SJCRH30 (cell line): ENCODE data around the gene ATRAID. TPM values are rescaled to one million over a fixed set of nuclear protein-coding genes. Genes with fewer than 3 reads are reported as not detected.

Experiments used
- DNase-seq, 2 experiments: peaks; one replicate each; pipeline ENCODE4 v3.0.0-alpha.2; 2015 to 2020
- H3K27ac ChIP-seq: fragments of 250-450 bp; sonication (Bioruptor Pico); 2 replicates; pipeline ENCODE4 v1.5.1; 2020; ENCODE audit warnings: mild to moderate bottlenecking, moderate library complexity
- H3K27me3 ChIP-seq: fragments of 250-450 bp; sonication (Bioruptor Pico); 2 replicates; pipeline ENCODE4 v1.5.1; 2020; ENCODE audit warnings: mild to moderate bottlenecking, moderate library complexity
- H3K36me3 ChIP-seq: fragments of 250-450 bp; sonication (Bioruptor Pico); 2 replicates; pipeline ENCODE4 v1.5.1; 2020; ENCODE audit warnings: mild to moderate bottlenecking, moderate library complexity
- H3K4me1 ChIP-seq: fragments of 250-450 bp; sonication (Bioruptor Pico); 2 replicates; pipeline ENCODE4 v1.5.1; 2020; ENCODE audit warnings: mild to moderate bottlenecking, moderate library complexity
- H3K4me3 ChIP-seq: fragments of 250-450 bp; sonication (Bioruptor Pico); 2 replicates; pipeline ENCODE4 v1.5.1; 2020; ENCODE audit warnings: mild to moderate bottlenecking, moderate library complexity
- H3K9me3 ChIP-seq: fragments of 250-450 bp; sonication (Bioruptor Pico); replicated peaks from 2 replicates; pipeline ENCODE4 v1.5.1; 2020; ENCODE audit warnings: mild to moderate bottlenecking, moderate library complexity
- total RNA-seq: library from RNA; depleted of rRNA; stranded (reverse); fragments of >200 nt; shearing (Covaris generic); gene quantifications from 2 replicates; pipeline ENCODE4 v1.2.3, GENCODE V29; 2014; rRNA removed

The ATRAID gene
- total RNA-seq, 1 experiment from 2014 or later, result 172 TPM

DNA sequence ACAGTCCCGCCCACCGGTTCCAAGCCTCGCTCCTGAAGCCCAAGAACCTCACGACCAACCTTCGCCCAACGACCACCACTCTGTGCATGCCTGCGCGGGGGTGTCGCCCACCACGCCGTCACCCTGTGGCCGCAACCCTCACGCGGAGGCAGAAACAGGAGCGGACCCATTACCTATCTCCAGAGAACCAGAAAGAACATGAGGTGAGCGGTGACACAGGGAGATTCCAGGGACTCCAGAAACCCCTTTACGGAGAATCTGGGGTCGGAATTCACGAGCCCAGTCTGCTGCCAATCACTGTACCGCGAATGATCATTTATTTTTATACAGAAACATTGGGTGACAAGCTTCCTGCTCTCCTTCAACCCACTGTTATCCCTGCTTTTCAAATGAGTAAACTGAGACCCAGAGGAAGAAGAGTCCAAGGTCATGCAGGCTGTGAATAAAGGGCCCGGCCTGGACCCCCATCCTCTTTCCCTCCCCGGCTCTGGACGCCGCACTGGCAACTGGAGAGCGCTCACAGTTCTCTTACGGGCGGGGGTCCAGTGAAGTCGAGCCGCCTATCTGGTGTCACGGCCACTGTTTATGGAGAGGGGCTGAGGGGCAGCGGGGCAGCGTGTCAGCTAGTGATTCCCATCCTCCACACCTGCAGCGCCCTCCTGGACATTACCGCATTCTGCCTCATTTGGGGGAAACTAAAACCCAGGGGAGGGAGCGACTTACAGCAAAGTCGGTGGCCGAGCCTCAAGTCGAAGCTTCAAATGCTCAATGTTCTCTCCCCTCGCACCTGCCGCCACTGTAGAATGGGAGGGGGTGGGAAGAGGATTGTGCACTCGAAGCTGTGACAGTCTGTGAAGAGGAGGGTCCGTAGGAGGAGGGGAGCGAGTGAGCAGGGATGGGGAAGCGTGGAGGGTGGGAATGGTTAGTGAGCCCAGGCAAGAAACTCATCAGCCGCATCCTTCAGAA, 51.7 kb downstream of the ATRAID start:
- Histone ChIP-seq H3K9me3 (no peaks in the 10 kb centered on the region), H3K36me3 (no peaks in the 10 kb centered on the region), H3K27me3 (peaks cover 35% of the 10 kb centered on the region), H3K4me3 (peak overlapping the region; percentile 69), H3K4me1 (peaks cover 5% of the 10 kb centered on the region; the same call in 1 of the 2 replicates), H3K27ac (no peak overlapping the region)
- DNase-seq, result peak in 1 of 2 experiments; percentile 31

DNA sequence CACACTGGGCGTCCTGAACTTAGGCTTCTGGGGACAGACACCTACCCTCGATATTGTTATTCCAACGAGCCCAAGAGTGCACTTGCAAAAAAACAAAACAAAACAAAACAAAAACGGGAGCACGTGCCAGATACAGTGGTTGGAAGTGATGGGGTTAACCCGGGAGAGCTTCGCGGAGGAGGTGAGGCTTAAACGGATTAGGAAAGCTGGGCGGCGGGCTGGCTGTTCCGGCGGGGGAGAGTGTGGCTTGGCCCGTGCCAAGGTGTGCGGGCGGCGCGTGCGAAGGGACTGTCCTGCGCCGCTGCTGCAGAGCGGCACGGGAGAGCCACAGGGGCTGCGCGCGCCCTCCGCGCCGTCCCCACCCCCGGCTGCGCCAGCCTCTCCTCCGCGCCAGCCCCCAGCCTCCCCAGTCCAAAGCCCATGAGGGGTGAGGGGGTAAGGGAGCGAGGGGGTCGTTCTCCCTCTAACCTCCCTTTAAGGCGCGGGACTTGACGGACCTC, 52.5 kb downstream of the ATRAID start:
- no peaks in the 10 kb centered on the region for H3K36me3 ChIP-seq
- H3K27ac ChIP-seq, result no peak overlapping the region
- H3K4me3 ChIP-seq, result peak overlapping the region; percentile 46
- DNase-seq, result no peak
- H3K9me3 ChIP-seq, result no peaks in the 10 kb centered on the region
- peaks cover 35% of the 10 kb centered on the region for H3K27me3 ChIP-seq
- peaks cover 5% of the 10 kb centered on the region; the same call in 1 of the 2 replicates for H3K4me1 ChIP-seq

DNA sequence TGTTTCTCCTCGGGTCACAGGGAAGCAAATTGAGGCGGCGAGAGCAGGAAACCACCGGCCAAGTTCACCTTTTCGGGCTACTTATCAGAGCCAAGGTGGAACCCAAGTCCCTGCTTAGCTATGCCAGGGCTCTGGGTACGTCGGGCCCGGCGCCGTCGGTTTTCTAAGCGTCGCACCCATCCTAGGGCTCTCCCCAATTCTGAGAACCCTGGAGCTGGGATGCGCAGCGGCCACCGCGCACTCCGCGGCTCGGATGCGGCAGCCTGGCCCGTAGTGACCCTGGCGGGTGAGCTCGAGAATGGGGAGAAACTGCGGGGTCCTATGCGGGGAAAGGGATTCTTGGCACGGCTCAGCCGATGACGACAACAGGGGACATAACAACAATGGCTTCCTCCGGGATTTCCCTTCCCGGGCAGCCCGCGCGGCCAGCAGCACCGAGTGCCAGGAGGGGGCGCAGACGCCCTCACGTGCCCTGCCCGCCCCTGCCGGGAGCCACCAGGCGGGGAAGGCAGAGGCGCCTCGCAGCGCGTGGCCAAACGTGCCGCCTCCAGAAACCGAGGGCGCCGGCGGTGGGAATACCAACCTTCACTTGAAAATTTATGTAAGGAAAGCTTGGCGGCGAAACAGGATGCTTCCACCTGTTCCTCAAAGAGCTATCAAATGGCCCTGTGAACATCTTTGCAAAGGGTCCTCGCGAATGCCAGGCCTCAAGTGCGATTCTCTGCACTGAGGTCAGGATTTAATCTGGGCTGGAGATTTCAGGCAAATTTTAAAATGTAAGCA, 53.1 kb downstream of the ATRAID start:
- H3K4me1 ChIP-seq, result peaks cover 5% of the 10 kb centered on the region; the same call in 1 of the 2 replicates
- H3K9me3 ChIP-seq, result no peaks in the 10 kb centered on the region
- DNase-seq, result peak; percentile 82 to 87
- no peaks in the 10 kb centered on the region for H3K36me3 ChIP-seq
- H3K27me3 ChIP-seq, result peaks cover 35% of the 10 kb centered on the region
- no peak overlapping the region for H3K27ac ChIP-seq
- H3K4me3 ChIP-seq, result peak overlapping the region; percentile 46

DNA sequence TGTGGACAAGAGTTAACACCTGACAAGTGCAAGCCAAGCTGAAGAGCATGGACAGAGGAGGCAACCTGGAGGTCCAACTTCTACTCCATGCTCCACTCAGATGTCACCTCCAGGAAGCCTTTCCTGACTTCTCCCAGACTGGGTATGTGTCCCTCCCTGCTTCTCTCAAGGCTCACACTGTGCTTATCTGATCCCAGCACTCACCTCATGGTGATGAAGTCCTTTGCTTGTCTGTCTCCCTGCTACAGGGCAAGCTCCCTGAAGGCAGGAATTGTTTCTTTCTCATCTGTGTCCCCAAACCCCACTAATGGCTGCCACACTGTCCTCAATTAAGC, 53.7 kb downstream of the ATRAID start:
- no peaks in the 10 kb centered on the region for H3K9me3 ChIP-seq

More for the DNA sequence above, 53.7 kb downstream of the ATRAID start:
- DNase-seq, result no peak
- H3K27me3 ChIP-seq, result peaks cover 36% of the 10 kb centered on the region
- no peak overlapping the region for H3K27ac ChIP-seq
- peaks cover 5% of the 10 kb centered on the region; the same call in 1 of the 2 replicates for H3K4me1 ChIP-seq
- no peak overlapping the region for H3K4me3 ChIP-seq
- no peaks in the 10 kb centered on the region for H3K36me3 ChIP-seq

Other genes with a start within 250 kb of the ATRAID start
- 0.51 and 0.57 TPM in 2 replicates for gene MAPRE3, start 241.4 kb upstream of the ATRAID start, total RNA-seq
- gene TMEM214, start 179.1 kb upstream of the ATRAID start, total RNA-seq, result 38.0 and 45.2 TPM in 2 replicates
- gene AGBL5, start 160.4 kb upstream of the ATRAID start, total RNA-seq, result 71.4 and 72.4 TPM in 2 replicates
- 349 and 357 TPM in 2 replicates for gene OST4, start 140.4 kb upstream of the ATRAID start, total RNA-seq
- 80.5 and 87.7 TPM in 2 replicates for gene EMILIN1, start 133.4 kb upstream of the ATRAID start, total RNA-seq
- gene KHK, start 125.3 kb upstream of the ATRAID start, total RNA-seq, result 0.30 and 0.63 TPM in 2 replicates
- 0.08 TPM in 1 of 2 replicates, not detected in the other for gene CGREF1, start 92.9 kb upstream of the ATRAID start, total RNA-seq
- not detected in 2 replicates for gene ABHD1, start 88.2 kb upstream of the ATRAID start, total RNA-seq
- 62.3 and 64.8 TPM in 2 replicates for gene PREB, start 77.4 kb upstream of the ATRAID start, total RNA-seq
- gene PRR30, start 72.6 kb upstream of the ATRAID start, total RNA-seq, result not detected in 2 replicates
- gene TCF23, start 63.0 kb upstream of the ATRAID start, total RNA-seq, result not detected in 2 replicates
- 74.3 and 95.9 TPM in 2 replicates for gene SLC5A6, start 227 bp downstream of the ATRAID start, total RNA-seq
- 57.8 and 61.4 TPM in 2 replicates for gene CAD, start 5.3 kb downstream of the ATRAID start, total RNA-seq
- 4.4 and 4.9 TPM in 2 replicates for gene SLC30A3, start 51.0 kb downstream of the ATRAID start, total RNA-seq
- not detected in 2 replicates for gene DNAJC5G, start 63.4 kb downstream of the ATRAID start, total RNA-seq
- gene TRIM54, start 70.4 kb downstream of the ATRAID start, total RNA-seq, result 0.23 and 0.34 TPM in 2 replicates
- 0.32 and 1.6 TPM in 2 replicates for gene UCN, start 96.4 kb downstream of the ATRAID start, total RNA-seq
- gene MPV17, start 111.1 kb downstream of the ATRAID start, total RNA-seq, result 74.2 and 76.6 TPM in 2 replicates
- gene GTF3C2, start 144.7 kb downstream of the ATRAID start, total RNA-seq, result 86.8 and 89.4 TPM in 2 replicates
- gene EIF2B4, start 158.3 kb downstream of the ATRAID start, total RNA-seq, result 50.9 and 59.5 TPM in 2 replicates
- 117 and 120 TPM in 2 replicates for gene SNX17, start 158.6 kb downstream of the ATRAID start, total RNA-seq
- 13.8 and 14.2 TPM in 2 replicates for gene ZNF513, start 168.7 kb downstream of the ATRAID start, total RNA-seq
- gene PPM1G, start 197.6 kb downstream of the ATRAID start, total RNA-seq, result 160 and 163 TPM in 2 replicates
- 153 and 156 TPM in 2 replicates for gene NRBP1, start 216.6 kb downstream of the ATRAID start, total RNA-seq
- gene KRTCAP3, start 230.3 kb downstream of the ATRAID start, total RNA-seq, result 0.24 and 1.2 TPM in 2 replicates